Ishikawa (cell line): Measurements from ENCODE around the gene RPL22L1.

Experiments
- EGR1 ChIP-seq: IDR thresholded peaks from 2 replicates; pipeline ENCODE4 v1.6.1; 2012
- EP300 ChIP-seq: IDR thresholded peaks from 2 replicates; pipeline ENCODE4 v1.6.1; 2012; ENCODE audit warnings: borderline replicate concordance
- FOXM1 ChIP-seq: IDR thresholded peaks from 2 replicates; pipeline ENCODE4 v1.6.1; 2012; ENCODE audit warnings: low read depth, borderline replicate concordance
- RAD21 ChIP-seq: IDR thresholded peaks from 2 replicates; pipeline ENCODE4 v1.6.1; 2012; ENCODE audit warnings: low read depth
- TAF1 ChIP-seq: IDR thresholded peaks from 2 replicates; pipeline ENCODE4 v1.6.1; 2012; ENCODE audit warnings: low read depth, mild to moderate bottlenecking
- YY1 ChIP-seq: IDR thresholded peaks from 2 replicates; pipeline ENCODE4 v1.6.1; 2012; ENCODE audit warnings: low read depth
- ZBTB7A ChIP-seq: IDR thresholded peaks from 2 replicates; pipeline ENCODE4 v1.6.1; 2012; ENCODE audit warnings: low read depth
- TF ChIP-seq, protein P1 (sequence below): IDR thresholded peaks from 2 replicates; pipeline ENCODE4 v1.6.1; 2012
- TF ChIP-seq, protein P2 (sequence below): IDR thresholded peaks from 2 replicates; pipeline ENCODE4 v1.6.1; 2012; ENCODE audit warnings: low read depth, mild to moderate bottlenecking
- TF ChIP-seq, protein P3 (sequence below): IDR thresholded peaks from 2 replicates; pipeline ENCODE4 v1.6.1; 2012

DNA sequence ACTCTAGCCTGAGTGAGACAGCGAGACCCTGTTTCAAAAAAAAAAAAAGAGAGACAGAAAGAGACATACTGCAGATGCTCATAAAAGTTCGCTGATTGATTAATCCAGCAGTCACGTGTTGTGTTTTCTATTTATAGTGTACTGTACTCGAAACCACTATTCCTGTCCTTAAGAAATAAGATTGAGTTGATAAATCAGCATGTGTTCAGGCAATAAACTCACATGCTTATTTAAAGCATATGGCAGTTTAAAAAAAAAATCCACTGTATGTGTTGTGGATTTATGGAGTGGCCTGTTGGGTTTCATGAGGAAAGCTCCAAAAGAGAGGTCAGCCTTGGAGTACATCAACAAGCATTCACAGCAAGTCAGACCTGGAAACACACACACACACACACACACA lies 17.7 kb downstream of the RPL22L1 start:
- TF ChIP-seq, protein P1, sequence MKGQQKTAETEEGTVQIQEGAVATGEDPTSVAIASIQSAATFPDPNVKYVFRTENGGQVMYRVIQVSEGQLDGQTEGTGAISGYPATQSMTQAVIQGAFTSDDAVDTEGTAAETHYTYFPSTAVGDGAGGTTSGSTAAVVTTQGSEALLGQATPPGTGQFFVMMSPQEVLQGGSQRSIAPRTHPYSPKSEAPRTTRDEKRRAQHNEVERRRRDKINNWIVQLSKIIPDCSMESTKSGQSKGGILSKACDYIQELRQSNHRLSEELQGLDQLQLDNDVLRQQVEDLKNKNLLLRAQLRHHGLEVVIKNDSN = no peak
- TF ChIP-seq, protein P2, sequence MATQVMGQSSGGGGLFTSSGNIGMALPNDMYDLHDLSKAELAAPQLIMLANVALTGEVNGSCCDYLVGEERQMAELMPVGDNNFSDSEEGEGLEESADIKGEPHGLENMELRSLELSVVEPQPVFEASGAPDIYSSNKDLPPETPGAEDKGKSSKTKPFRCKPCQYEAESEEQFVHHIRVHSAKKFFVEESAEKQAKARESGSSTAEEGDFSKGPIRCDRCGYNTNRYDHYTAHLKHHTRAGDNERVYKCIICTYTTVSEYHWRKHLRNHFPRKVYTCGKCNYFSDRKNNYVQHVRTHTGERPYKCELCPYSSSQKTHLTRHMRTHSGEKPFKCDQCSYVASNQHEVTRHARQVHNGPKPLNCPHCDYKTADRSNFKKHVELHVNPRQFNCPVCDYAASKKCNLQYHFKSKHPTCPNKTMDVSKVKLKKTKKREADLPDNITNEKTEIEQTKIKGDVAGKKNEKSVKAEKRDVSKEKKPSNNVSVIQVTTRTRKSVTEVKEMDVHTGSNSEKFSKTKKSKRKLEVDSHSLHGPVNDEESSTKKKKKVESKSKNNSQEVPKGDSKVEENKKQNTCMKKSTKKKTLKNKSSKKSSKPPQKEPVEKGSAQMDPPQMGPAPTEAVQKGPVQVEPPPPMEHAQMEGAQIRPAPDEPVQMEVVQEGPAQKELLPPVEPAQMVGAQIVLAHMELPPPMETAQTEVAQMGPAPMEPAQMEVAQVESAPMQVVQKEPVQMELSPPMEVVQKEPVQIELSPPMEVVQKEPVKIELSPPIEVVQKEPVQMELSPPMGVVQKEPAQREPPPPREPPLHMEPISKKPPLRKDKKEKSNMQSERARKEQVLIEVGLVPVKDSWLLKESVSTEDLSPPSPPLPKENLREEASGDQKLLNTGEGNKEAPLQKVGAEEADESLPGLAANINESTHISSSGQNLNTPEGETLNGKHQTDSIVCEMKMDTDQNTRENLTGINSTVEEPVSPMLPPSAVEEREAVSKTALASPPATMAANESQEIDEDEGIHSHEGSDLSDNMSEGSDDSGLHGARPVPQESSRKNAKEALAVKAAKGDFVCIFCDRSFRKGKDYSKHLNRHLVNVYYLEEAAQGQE = no peak
- TF ChIP-seq TAF1 = no peak
- TF ChIP-seq YY1 = no peak
- TF ChIP-seq ZBTB7A = no peak
- TF ChIP-seq RAD21 = no peak
- TF ChIP-seq FOXM1 = no peak
- TF ChIP-seq EP300 = no peak
- TF ChIP-seq, protein P3, sequence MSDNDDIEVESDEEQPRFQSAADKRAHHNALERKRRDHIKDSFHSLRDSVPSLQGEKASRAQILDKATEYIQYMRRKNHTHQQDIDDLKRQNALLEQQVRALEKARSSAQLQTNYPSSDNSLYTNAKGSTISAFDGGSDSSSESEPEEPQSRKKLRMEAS = no peak
- TF ChIP-seq EGR1 = no peak
